Measurements from ENCODE around the gene ABCF3. TPM values are rescaled to one million over a fixed set of nuclear protein-coding genes. Genes with fewer than 3 reads are reported as not detected.
"Not testable (repeated sequence)": the region's sequence is repeated elsewhere in the genome, so short reads cannot be mapped to it uniquely, and the experiment has no call there.

The ABCF3 gene
- total RNA-seq, 4 donors from 2014 or later: 11.8 to 73.0 (median 36.8) TPM

DNA sequence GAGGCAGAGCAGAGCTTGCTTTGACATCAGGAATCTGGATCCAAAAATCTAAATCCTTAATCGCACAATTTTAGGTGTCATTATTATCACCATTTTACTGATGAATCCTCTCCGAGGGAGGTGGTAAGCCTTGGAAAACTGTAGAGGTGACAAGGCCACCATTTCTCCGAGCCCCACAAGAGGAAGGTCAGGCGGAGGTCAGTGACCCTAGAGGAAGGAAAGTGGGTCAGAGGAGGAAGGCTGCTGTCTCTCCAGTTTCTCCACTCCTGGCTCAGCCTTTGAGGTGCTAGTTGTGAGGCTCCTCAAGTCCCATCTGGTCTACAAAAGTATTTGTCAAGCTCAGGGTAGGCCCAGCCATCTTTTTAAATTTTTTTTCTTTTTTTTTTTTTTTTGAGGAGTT, 27.6 kb upstream of the ABCF3 start:
- Histone ChIP-seq H3K9me3 (no peaks in the 10 kb centered on the region), H3K27me3 (no peaks in the 10 kb centered on the region), H3K36me3 (no peaks in the 10 kb centered on the region), H3K27ac (peak overlapping the region in 1 of 2 donors; percentile 95), H3K4me1 (peaks cover 4 to 27% of the 10 kb centered on the region in 2 donors), H3K4me3 (no peak overlapping the region)
- TF ChIP-seq, protein P1, sequence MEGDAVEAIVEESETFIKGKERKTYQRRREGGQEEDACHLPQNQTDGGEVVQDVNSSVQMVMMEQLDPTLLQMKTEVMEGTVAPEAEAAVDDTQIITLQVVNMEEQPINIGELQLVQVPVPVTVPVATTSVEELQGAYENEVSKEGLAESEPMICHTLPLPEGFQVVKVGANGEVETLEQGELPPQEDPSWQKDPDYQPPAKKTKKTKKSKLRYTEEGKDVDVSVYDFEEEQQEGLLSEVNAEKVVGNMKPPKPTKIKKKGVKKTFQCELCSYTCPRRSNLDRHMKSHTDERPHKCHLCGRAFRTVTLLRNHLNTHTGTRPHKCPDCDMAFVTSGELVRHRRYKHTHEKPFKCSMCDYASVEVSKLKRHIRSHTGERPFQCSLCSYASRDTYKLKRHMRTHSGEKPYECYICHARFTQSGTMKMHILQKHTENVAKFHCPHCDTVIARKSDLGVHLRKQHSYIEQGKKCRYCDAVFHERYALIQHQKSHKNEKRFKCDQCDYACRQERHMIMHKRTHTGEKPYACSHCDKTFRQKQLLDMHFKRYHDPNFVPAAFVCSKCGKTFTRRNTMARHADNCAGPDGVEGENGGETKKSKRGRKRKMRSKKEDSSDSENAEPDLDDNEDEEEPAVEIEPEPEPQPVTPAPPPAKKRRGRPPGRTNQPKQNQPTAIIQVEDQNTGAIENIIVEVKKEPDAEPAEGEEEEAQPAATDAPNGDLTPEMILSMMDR (IDR thresholded peaks at IDR 0.05): no peak
- no peak for TF ChIP-seq POLR2A (IDR thresholded peaks at IDR 0.05)
- intact Hi-C loops (cut with DNase I; ENCODE audit: low total_unique reads): no loop called here
- no peak for DNase-seq

- peaks cover 4 to 27% of the 10 kb centered on the region in 2 donors for H3K4me1 ChIP-seq
- no peak overlapping the region for H3K4me3 ChIP-seq
- H3K9me3 ChIP-seq: no peaks in the 10 kb centered on the region
- no peak for DNase-seq
- H3K27ac ChIP-seq: peak overlapping the region; percentile 11 to 79
- intact Hi-C loops (cut with DNase I; ENCODE audit: low total_unique reads): no loop called here
- TF ChIP-seq, protein P1 (IDR thresholded peaks at IDR 0.05): no peak
- TF ChIP-seq POLR2A (IDR thresholded peaks at IDR 0.05): no peak
- no peaks in the 10 kb centered on the region for H3K27me3 ChIP-seq
- no peaks in the 10 kb centered on the region for H3K36me3 ChIP-seq
Observed at GRCh38 chr3:184160456-184160855, 25.5 kb upstream of the ABCF3 start.

DNA sequence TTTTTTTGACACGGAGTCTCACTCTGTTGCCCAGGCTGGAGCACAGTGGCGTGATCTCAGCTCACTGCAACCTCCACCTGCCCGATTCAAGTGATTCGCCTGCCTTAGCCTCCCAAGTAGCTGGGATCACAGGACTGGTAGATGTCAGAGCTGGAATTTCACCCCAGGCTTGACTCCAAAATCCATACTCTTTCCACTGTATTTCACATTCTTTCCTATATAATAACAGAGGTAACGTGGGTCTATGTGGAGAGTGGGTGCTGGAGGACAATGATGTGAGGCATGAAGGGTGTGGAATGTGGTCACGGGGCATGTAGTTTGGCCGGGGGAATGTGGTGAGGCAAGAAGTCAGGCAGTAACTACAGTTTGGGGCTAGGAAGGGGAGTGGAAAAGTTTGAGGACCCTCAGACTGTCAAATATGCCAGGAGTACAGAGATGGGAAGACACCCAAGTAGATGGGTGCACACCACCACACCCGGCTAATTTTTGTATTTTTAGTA, 23.4 kb upstream of the ABCF3 start:
- intact Hi-C loops (cut with DNase I; ENCODE audit: low total_unique reads); H3K9me3 ChIP-seq; DNase-seq; H3K27ac ChIP-seq; H3K27me3 ChIP-seq; H3K36me3 ChIP-seq; H3K4me3 ChIP-seq: not testable (repeated sequence)
- peaks cover 4 to 19% of the 10 kb centered on the region in 2 donors for H3K4me1 ChIP-seq

- H3K4me1 ChIP-seq: peaks cover 0 to 10% of the 10 kb centered on the region in 2 donors
- no peaks in the 10 kb centered on the region for H3K9me3 ChIP-seq
- no peak for DNase-seq
- TF ChIP-seq, protein P1 (IDR thresholded peaks at IDR 0.05): no peak
- TF ChIP-seq POLR2A (IDR thresholded peaks at IDR 0.05): no peak
- no peak overlapping the region for H3K27ac ChIP-seq
- H3K36me3 ChIP-seq: no peaks in the 10 kb centered on the region
- no peak overlapping the region for H3K4me3 ChIP-seq
- no peaks in the 10 kb centered on the region for H3K27me3 ChIP-seq
- intact Hi-C loops (cut with DNase I; ENCODE audit: low total_unique reads): no loop called here
Observed at GRCh38 chr3:184164648-184165330, 21.2 kb upstream of the ABCF3 start.

DNA sequence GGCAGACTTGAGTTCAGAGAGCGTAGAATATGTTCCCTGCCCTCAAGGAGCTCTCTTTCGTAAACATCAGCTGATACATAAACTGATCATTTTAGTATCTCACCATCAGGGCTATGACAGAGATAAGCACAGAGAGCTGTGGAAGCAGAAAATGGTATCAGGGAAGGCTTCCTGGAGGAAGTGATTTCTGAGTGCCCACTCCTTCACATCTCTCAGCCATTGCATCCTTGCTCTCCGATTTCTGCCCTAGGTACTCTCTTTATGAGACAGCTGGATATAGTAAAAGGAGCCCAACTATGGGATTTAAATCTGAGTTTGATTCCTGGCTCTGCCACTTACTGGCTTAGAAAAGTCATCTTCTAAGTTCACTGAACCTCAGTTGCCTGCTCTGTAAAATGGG, 20.5 kb upstream of the ABCF3 start:
- TF ChIP-seq, protein P1 (IDR thresholded peaks at IDR 0.05): no peak
- TF ChIP-seq POLR2A (IDR thresholded peaks at IDR 0.05): no peak
- Histone ChIP-seq H3K4me3 (no peak overlapping the region), H3K9me3 (no peaks in the 10 kb centered on the region), H3K27ac (no peak overlapping the region), H3K27me3 (no peaks in the 10 kb centered on the region), H3K4me1 (peaks cover 0 to 7% of the 10 kb centered on the region in 2 donors), H3K36me3 (no peaks in the 10 kb centered on the region)
- DNase-seq: no peak
- intact Hi-C loops (cut with DNase I; ENCODE audit: low total_unique reads): no loop called here
